GM18873 (cell line): ENCODE data around the gene MAP3K2.

Source experiments
- ATAC-seq: cut with Tn5 transposase; IDR thresholded peaks from one replicate; pipeline ENCODE4 v1.9.1; 2021; ENCODE audit warnings: mild to moderate bottlenecking, moderate library complexity, moderate number of reproducible peaks; ENCODE audit not compliant: unreplicated experiment, low FRiP score

Gene MAP3K2

GRCh38 chr2:127255146-127255545 lies 132.6 kb downstream of the MAP3K2 start:
- ATAC-seq = no peak

GRCh38 chr2:127254386-127254981 lies 133.3 kb downstream of the MAP3K2 start:
- no peak for ATAC-seq
